Stomach smooth muscle (tissue), 2 donors: Measurements from ENCODE around the gene ZFAND3.

ENCODE experiments used
- H3K27ac ChIP-seq: one replicate; pipeline ENCODE4 v1.7.0; 2013; ENCODE audit warnings: mild to moderate bottlenecking, low read length, inconsistent platforms
- H3K27me3 ChIP-seq, 2 donors: one replicate each; pipeline ENCODE4 v1.7.0; 2013; ENCODE audit warnings: low read length in 2 of 2; ENCODE audit not compliant: insufficient read depth in 2 of 2, control insufficient read depth in 1 of 2
- H3K36me3 ChIP-seq, 2 donors: one replicate each; pipeline ENCODE4 v1.7.0; 2013; ENCODE audit warnings: low read length in 2 of 2; ENCODE audit not compliant: control insufficient read depth in 2 of 2, insufficient read depth in 2 of 2
- H3K4me1 ChIP-seq: one replicate; pipeline ENCODE4 v1.7.0; 2013; ENCODE audit warnings: low read length; ENCODE audit not compliant: control insufficient read depth, insufficient read depth
- H3K4me3 ChIP-seq, 2 donors: one replicate each; pipeline ENCODE4 v1.7.0; 2013; ENCODE audit warnings: low read length in 2 of 2
- H3K9ac ChIP-seq, 2 donors: one replicate each; pipeline ENCODE4 v1.7.0; 2013; ENCODE audit warnings: low read length in 2 of 2, mild to moderate bottlenecking in 1 of 2
- H3K9me3 ChIP-seq, 2 donors: one replicate each; pipeline ENCODE4 v1.7.0; 2013; ENCODE audit warnings: low read length in 2 of 2; ENCODE audit not compliant: control insufficient read depth in 2 of 2
- donor health status: healthy.
- donor health status: Pancreatic carcinoma.

The ZFAND3 gene

DNA sequence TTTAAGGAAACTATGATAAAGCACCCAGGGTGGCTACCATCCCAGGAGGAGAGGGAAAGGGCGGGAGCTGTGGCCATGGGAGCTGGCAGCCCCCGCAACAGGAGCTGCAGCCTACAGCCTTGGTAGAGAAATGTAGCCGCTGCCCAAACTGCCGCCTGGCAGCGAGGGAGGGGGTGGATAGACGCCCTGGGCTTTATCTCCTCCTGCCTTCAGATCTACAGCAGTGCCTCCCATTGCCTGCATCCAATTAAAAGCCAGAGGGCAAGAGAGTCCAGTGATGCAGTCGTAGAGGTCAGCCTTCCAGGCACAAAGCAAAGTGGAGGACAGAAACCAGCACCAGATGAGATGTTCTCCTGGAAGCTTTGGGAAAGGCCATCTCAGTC is 35.0 kb upstream of the ZFAND3 start:
- H3K9ac ChIP-seq: no peak overlapping the region
- no peaks in the 10 kb centered on the region for H3K9me3 ChIP-seq
- no peaks in the 10 kb centered on the region for H3K36me3 ChIP-seq
- no peaks in the 10 kb centered on the region for H3K27me3 ChIP-seq
- H3K27ac ChIP-seq: no peak overlapping the region
- H3K4me3 ChIP-seq: peak overlapping the region in 1 of 2 donors; percentile 83
- peaks cover 17% of the 10 kb centered on the region for H3K4me1 ChIP-seq

DNA sequence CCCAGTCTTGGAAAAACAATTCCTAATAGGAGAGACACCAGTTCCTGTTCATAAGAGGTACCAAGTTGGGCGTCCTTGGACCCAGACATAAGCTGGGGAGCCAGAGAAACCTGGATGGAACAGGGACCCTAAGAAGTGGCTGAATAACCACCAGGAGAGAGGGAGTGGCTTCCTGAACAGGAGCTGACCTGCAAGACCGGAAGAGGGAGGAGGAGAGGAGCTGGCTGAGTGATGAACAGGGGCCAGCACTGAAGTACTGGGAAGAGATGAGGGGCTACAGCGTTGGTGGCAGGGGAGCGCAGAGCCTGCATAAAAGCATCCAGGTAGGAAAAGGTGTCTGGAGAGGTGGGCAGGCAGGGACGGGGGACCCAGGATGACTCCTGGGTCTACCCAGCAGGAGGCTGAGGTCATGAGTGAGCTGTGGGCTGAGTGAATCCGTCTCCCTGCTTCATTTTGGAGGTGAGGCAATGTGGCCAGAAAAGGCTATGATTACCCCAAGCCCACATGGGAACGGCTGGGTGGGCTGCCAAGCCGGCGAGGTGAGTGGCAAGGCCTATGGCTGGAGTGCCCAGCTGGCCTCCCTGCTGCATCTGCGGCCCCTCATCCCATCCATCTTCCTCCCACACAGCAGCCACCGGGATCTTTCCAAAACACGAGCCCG is 34.4 kb upstream of the ZFAND3 start:
- Histone ChIP-seq H3K4me3 (no peak overlapping the region), H3K36me3 (no peaks in the 10 kb centered on the region), H3K27ac (no peak overlapping the region), H3K9me3 (no peaks in the 10 kb centered on the region), H3K27me3 (no peaks in the 10 kb centered on the region), H3K9ac (no peak overlapping the region), H3K4me1 (peaks cover 17% of the 10 kb centered on the region)

DNA sequence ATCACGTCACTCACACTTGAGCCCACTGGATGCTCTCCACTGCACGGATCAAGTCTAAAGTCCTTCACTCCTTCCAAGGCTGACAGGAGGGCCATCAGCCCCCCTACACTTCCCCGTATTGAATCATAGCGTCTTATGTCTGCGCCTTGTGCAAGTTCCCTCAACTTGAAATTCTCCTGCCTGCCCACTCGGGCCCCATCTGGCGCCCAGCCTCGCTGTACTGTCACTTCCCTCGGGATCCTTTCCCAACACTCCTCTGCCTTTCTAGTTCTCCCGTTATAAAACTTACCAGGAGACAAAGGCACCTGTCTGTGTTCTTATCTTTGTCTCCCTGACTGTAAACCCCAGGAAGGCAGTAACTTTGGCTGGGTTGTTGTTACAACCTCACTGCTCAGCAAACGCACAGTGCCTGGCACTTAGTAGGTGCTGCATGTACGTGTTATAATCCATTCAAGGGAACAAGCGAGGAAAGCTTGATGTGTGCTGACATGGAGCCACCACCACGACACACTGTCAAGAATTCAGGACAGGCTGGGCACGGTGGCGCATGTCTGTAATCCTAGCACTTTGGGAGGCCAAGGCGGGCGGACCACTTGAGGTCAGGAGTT is 33.8 kb upstream of the ZFAND3 start:
- Histone ChIP-seq H3K27me3 (no peaks in the 10 kb centered on the region), H3K4me1 (peaks cover 17% of the 10 kb centered on the region), H3K9me3 (no peaks in the 10 kb centered on the region), H3K4me3 (no peak overlapping the region), H3K36me3 (no peaks in the 10 kb centered on the region), H3K9ac (no peak overlapping the region), H3K27ac (no peak overlapping the region)

DNA sequence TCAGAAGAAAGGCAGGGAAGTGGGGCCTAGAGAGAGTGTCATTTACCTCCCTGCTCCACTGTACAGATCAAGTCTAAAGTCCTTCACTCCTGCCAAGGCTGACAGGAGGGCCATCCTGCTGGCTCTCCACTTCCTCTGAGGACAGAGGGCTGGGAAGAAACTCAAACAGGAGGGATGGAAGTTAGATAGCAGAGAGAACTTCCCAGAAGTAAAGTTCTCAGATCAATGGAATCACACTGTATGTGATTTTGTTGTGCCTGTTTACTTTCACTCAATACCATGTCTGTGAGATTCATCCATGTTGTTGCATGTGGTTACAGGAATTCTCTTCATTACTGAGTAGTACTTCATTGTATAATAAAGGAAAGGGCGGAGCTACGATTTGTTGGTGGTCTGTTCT is 32.3 kb upstream of the ZFAND3 start:
- no peak overlapping the region for H3K9ac ChIP-seq
- no peaks in the 10 kb centered on the region for H3K9me3 ChIP-seq
- no peak overlapping the region for H3K27ac ChIP-seq
- H3K4me3 ChIP-seq: no peak overlapping the region
- no peaks in the 10 kb centered on the region for H3K27me3 ChIP-seq
- H3K4me1 ChIP-seq: peaks cover 26% of the 10 kb centered on the region
- H3K36me3 ChIP-seq: no peaks in the 10 kb centered on the region

DNA sequence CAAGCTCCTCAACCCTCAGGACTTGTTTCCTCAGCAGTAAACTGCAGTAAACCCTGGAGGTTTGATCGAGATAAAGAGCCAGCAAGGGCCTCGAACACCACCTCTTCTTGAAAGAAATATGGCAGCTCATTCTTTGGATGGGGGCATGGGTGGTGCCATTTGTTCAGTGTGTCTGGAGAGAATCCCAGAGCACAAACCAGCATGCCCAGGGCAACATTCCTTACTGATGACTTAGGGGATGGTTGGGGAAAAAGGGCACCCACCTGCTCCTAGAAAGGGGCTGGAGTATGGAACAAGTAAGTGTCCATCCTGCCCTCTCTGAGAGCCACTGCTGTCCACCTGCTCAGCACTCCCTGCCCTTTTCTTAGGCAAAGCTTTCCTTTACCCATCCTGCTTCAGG is 31.3 kb upstream of the ZFAND3 start:
- Histone ChIP-seq H3K9me3 (no peaks in the 10 kb centered on the region), H3K27me3 (no peaks in the 10 kb centered on the region), H3K27ac (no peak overlapping the region), H3K4me1 (peaks cover 25% of the 10 kb centered on the region), H3K9ac (no peak overlapping the region), H3K4me3 (no peak overlapping the region), H3K36me3 (no peaks in the 10 kb centered on the region)

DNA sequence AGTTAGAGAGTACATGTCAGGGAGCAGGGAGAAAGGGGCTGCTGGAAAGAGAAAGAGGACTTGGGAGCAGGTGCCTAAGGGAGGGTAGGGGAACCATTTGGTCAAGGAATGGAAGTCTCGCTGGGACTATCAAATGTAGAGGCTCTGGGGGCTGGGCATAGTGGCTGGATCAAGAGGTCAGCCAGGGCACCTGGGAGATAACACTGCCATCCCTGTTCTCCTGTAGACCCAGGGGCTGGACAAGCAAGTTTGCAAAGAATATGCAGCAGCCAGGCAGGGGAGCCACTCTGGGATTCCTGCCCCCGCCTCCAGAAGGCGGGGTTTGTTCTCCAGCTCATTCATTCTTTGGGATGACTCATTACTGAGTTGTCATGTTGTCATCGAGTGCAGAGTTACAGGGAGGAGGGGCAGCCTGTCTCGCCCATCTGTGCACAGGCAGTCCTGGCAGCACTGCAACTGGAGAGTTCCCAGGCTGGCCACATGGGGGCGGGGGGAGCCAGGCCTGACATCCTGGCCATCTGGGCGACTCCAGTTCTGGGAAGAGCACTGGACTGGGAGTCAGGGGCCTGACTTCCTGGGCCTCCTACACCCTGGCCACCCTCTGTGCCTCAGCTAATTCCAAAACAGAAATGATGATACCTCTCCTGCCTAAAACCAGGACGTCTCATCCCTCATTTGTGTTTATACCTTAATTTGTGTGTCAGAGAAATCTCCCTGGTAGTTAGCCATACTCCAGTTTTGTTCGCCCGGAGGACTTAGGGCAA is 28.2 kb upstream of the ZFAND3 start:
- H3K27me3 ChIP-seq: no peaks in the 10 kb centered on the region
- H3K27ac ChIP-seq: no peak overlapping the region
- H3K4me3 ChIP-seq: no peak overlapping the region
- peaks cover 12% of the 10 kb centered on the region for H3K4me1 ChIP-seq
- H3K9me3 ChIP-seq: no peaks in the 10 kb centered on the region
- no peaks in the 10 kb centered on the region for H3K36me3 ChIP-seq
- peak overlapping the region in 1 of 2 donors; percentile 13 for H3K9ac ChIP-seq

DNA sequence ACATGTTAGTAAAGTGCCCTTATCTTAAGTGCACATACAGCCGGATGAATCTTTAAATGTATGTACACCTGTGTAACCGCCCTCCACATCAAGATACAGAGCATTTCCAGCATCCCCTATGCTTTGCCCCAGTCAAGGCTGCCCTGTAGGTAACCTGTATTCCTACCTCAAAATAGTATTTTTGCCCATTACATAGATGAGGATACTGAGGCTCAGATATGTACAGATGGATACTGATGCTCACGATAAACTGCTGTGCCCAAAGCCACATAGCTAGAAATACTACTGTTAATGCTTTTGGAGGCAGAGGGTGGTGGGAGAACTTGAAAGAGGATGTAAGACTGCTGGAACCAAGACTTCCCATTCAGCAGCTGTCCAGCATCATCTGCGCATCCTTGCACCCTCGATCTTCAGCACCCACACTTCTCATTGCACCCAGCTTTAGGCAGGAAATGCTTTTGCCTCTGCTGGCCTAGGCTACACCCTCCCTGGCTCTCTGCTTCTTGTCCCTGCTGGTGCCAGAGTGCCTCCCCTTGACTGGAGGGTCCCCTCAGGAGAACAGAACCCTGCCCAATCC is 27.0 kb upstream of the ZFAND3 start:
- no peak overlapping the region for H3K27ac ChIP-seq
- H3K9me3 ChIP-seq: no peaks in the 10 kb centered on the region
- no peak overlapping the region for H3K9ac ChIP-seq
- no peaks in the 10 kb centered on the region for H3K27me3 ChIP-seq
- H3K36me3 ChIP-seq: no peaks in the 10 kb centered on the region
- H3K4me1 ChIP-seq: peaks cover 12% of the 10 kb centered on the region
- no peak overlapping the region for H3K4me3 ChIP-seq

DNA sequence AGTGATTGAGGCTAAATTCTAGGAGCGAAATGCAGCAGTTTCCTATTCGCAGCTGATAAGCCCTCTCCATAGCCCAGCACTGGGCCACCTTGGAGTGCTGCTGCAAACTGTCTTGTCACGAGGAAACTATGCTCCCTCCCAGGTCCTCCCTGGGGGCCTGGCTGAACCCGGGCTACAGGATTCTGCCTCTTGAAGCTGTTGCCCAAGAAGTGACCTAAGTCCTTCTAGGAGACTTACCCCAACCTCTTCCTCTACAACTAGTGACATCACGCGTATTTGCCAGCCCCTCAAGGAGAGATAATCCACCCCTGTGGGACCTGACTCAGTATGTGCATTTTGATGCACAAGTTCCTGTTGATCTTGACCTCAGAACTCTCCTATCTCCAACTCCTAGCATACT is 26.5 kb upstream of the ZFAND3 start:
- Histone ChIP-seq H3K4me1 (peaks cover 12% of the 10 kb centered on the region), H3K36me3 (no peaks in the 10 kb centered on the region), H3K27ac (no peak overlapping the region), H3K27me3 (no peaks in the 10 kb centered on the region), H3K4me3 (no peak overlapping the region), H3K9ac (no peak overlapping the region), H3K9me3 (no peaks in the 10 kb centered on the region)

DNA sequence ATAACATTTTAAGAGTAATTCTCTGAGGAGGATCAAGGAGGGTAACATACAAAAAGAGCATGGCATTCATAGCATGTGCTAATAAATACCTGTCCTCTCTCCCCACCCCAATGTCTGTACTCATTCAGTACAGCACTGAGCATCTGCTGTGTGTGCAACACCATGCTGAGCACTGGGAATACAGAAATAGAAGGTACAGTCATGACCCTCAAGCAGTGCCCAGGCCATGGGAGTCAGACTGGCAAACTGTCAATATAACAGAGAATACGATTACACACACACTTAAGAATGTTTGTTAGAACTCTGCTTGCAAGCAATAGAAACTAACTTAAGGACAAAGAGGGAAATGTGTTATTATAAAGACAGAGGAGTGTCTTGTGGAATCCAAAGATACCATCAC is 24.7 kb upstream of the ZFAND3 start:
- Histone ChIP-seq H3K4me3 (no peak overlapping the region), H3K27ac (no peak overlapping the region), H3K9me3 (no peaks in the 10 kb centered on the region), H3K9ac (no peak overlapping the region), H3K4me1 (peaks cover 12% of the 10 kb centered on the region), H3K27me3 (no peaks in the 10 kb centered on the region), H3K36me3 (no peaks in the 10 kb centered on the region)

DNA sequence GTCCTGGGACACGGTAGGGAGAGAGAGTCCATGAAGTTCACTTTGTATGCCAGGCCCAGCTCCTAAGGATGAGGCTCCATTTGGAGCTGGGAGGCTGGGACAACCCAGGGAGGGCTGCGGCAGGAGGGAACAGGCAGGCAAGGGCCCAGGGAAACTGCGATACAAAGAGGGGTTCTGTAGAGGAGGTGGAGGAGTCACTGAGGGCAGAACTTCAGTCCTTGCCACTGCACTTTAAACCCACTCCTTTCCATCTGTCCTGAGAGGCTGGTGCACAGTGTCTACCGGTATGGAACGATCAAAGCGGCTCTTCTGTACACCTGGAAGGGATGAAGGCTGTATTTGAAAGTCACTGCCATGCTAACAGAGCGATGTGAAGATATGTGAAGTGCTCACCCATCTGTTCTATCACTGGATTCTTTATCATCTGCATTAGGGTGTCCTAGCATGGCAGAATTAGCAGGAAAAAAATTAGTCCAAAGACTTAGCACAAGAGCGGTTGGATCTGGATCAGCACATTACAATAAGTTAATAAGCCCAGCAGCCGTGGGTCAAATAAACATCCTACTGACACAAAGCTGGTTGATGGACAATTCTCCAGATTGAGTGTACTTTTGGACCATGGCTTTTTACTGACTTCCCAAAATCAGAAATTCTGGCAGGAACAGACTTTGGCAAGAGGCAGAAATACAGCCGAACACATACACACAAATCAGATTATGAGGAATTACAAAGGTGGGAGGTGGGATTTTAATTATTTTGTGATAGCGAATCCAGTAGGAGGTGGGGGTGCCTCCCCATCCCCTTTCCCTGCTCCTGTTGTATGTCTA is 20.9 kb upstream of the ZFAND3 start:
- no peaks in the 10 kb centered on the region for H3K4me1 ChIP-seq
- H3K27ac ChIP-seq: no peak overlapping the region
- H3K4me3 ChIP-seq: no peak overlapping the region
- H3K9ac ChIP-seq: no peak overlapping the region
- H3K9me3 ChIP-seq: no peaks in the 10 kb centered on the region
- H3K27me3 ChIP-seq: no peaks in the 10 kb centered on the region
- no peaks in the 10 kb centered on the region for H3K36me3 ChIP-seq
